A673 (cell line): Measurements from ENCODE around the gene MMP24.

Source experiments
- CTCF ChIP-seq: fragments of 300-800, 200-600 bp; sonication (generic); conservative IDR thresholded peaks from 2 replicates; pipeline ENCODE4 v1.5.1; 2017; ENCODE audit warnings: low read depth, mild to moderate bottlenecking, antibody characterized with exemption, low read length, moderate library complexity, mixed read lengths
- EZH2 ChIP-seq: fragments of 200-600 bp; sonication (generic); IDR thresholded peaks from 2 replicates; pipeline ENCODE4 v1.6.1; 2017; ENCODE audit warnings: borderline replicate concordance, low read depth, mild to moderate bottlenecking, mixed read lengths, antibody characterized with exemption, low read length; ENCODE audit not compliant: poor library complexity, severe bottlenecking

- TF ChIP-seq EZH2 = no peak
- TF ChIP-seq CTCF = no peak
Measured at GRCh38 chr20:35318502-35319157, 92.1 kb downstream of the MMP24 start.
